ENCODE results near the gene TPBGL. TPM values are rescaled to one million over a fixed set of nuclear protein-coding genes. Genes with fewer than 3 reads are reported as not detected.

The TPBGL gene
- total RNA-seq, 2 experiments from 2014 or later = 0.06 TPM; not detected in 1

Other genes with a start within 250 kb of the TPBGL start
- not detected for gene OR2AT4, start 143.9 kb upstream of the TPBGL start, total RNA-seq
- under 1 TPM in 1 of 2 experiments, not detected in 1; 0.37 TPM for gene SLCO2B1, start 89.7 kb upstream of the TPBGL start, total RNA-seq
- 10 to 100 TPM; 24.3 to 29.5 TPM for gene ARRB1, start 110.9 kb downstream of the TPBGL start, total RNA-seq
- 1,000 to 10,000 TPM; 2,943 to 3,099 TPM for gene RPS3, start 158.7 kb downstream of the TPBGL start, total RNA-seq
- gene KLHL35, start 192.4 kb downstream of the TPBGL start, total RNA-seq = 1 to 10 TPM in 1 of 2 experiments, under 1 TPM in 1; 0.50 to 1.3 TPM

All from activated CD4-positive, alpha-beta T cell treated with anti-CD3 and anti-CD28 coated beads, Interleukin-2, amount 10 ng/mL, durations not matched to agents 7 days and 5 days (primary cell).